RWPE2 (cell line): ENCODE measurements around the gene RECQL5.

Experiments
- ATAC-seq: fragments of 200-7000 bp; cut with Tn5 transposase; 3 replicates; pipeline ENCODE4 v1.9.1; 2021; ENCODE audit warnings: low read depth
- DNase-seq: peaks from one replicate; pipeline ENCODE4 v3.0.0-alpha.2; 2020; ENCODE audit warnings: low spot score
- H3K27ac ChIP-seq: fragments of 450-650 bp; 2 replicates; pipeline ENCODE4 v1.5.1; 2017; ENCODE audit warnings: mild to moderate bottlenecking; ENCODE audit not compliant: poor library complexity, severe bottlenecking
- H3K27me3 ChIP-seq: fragments of 250-450 bp; sonication (Bioruptor Pico); 2 replicates; pipeline ENCODE4 v1.5.1; 2021; ENCODE audit warnings: mild to moderate bottlenecking, moderate library complexity; ENCODE audit not compliant: insufficient read depth, poor library complexity, severe bottlenecking
- H3K36me3 ChIP-seq: fragments of 250-450 bp; sonication (Bioruptor Pico); 2 replicates; pipeline ENCODE4 v1.5.1; 2020; ENCODE audit warnings: low read depth, mild to moderate bottlenecking, moderate library complexity
- H3K4me1 ChIP-seq: fragments of 250-450 bp; sonication (Bioruptor Pico); 2 replicates; pipeline ENCODE4 v1.5.1; 2021; ENCODE audit warnings: mild to moderate bottlenecking, moderate library complexity; ENCODE audit not compliant: insufficient read depth, poor library complexity, severe bottlenecking
- H3K4me3 ChIP-seq: fragments of 250-450 bp; sonication (Bioruptor Pico); 2 replicates; pipeline ENCODE4 v1.5.1; 2021; ENCODE audit warnings: mild to moderate bottlenecking, moderate library complexity; ENCODE audit not compliant: severe bottlenecking
- H3K9me3 ChIP-seq: fragments of 250-450 bp; sonication (Bioruptor Pico); 2 replicates; pipeline ENCODE4 v1.5.1; 2021; ENCODE audit warnings: mild to moderate bottlenecking, moderate library complexity; ENCODE audit not compliant: severe bottlenecking
- CTCF ChIP-seq: fragments of 450-650 bp; IDR thresholded peaks from one replicate; pipeline ENCODE4 v1.5.1; 2017; ENCODE audit warnings: mild to moderate bottlenecking, moderate library complexity; ENCODE audit not compliant: poor library complexity, severe bottlenecking

The RECQL5 gene

GRCh38 chr17:75632428-75632827 lies 34.5 kb downstream of the RECQL5 start:
- H3K4me3 ChIP-seq, result no peak overlapping the region
- H3K27me3 ChIP-seq, result no peaks in the 10 kb centered on the region
- no peak for DNase-seq
- H3K27ac ChIP-seq, result no peak overlapping the region
- no peak for TF ChIP-seq CTCF
- ATAC-seq, result no peak
- peaks cover 3% of the 10 kb centered on the region for H3K4me1 ChIP-seq
- H3K9me3 ChIP-seq, result no peaks in the 10 kb centered on the region
- H3K36me3 ChIP-seq, result peaks cover 13% of the 10 kb centered on the region; the same call in 1 of the 2 replicates

GRCh38 chr17:75631353-75631752 lies 35.6 kb downstream of the RECQL5 start:
- Histone ChIP-seq H3K27ac (no peak overlapping the region), H3K36me3 (peaks cover 18% of the 10 kb centered on the region; the same call in 1 of the 2 replicates), H3K4me1 (peaks cover 3% of the 10 kb centered on the region), H3K27me3 (no peaks in the 10 kb centered on the region), H3K9me3 (no peaks in the 10 kb centered on the region), H3K4me3 (no peak overlapping the region)
- TF ChIP-seq CTCF, result no peak
- DNase-seq (no peak), ATAC-seq (no peak)

GRCh38 chr17:75630071-75630917 lies 36.7 kb downstream of the RECQL5 start:
- Histone ChIP-seq H3K4me1 (peaks cover 3% of the 10 kb centered on the region), H3K27me3 (no peaks in the 10 kb centered on the region), H3K9me3 (no peaks in the 10 kb centered on the region), H3K27ac (no peak overlapping the region), H3K36me3 (peaks cover 18% of the 10 kb centered on the region; the same call in 1 of the 2 replicates), H3K4me3 (no peak overlapping the region)
- TF ChIP-seq CTCF, result no peak
- DNase-seq (no peak), ATAC-seq (no peak)

- Histone ChIP-seq H3K27ac (no peak overlapping the region), H3K36me3 (peaks cover 18% of the 10 kb centered on the region; the same call in 1 of the 2 replicates), H3K4me3 (no peak overlapping the region), H3K9me3 (no peaks in the 10 kb centered on the region), H3K27me3 (no peaks in the 10 kb centered on the region), H3K4me1 (peaks cover 3% of the 10 kb centered on the region)
- ATAC-seq (no peak), DNase-seq (no peak)
- no peak for TF ChIP-seq CTCF
Measured at GRCh38 chr17:75629157-75629556, 37.8 kb downstream of the RECQL5 start.

- no peak for DNase-seq
- Histone ChIP-seq H3K36me3 (peaks cover 18% of the 10 kb centered on the region; the same call in 1 of the 2 replicates), H3K9me3 (no peaks in the 10 kb centered on the region), H3K4me1 (peaks cover under 1% of the 10 kb centered on the region), H3K27ac (no peak overlapping the region), H3K27me3 (no peaks in the 10 kb centered on the region), H3K4me3 (no peak overlapping the region)
- TF ChIP-seq CTCF, result no peak
- ATAC-seq, result no peak
Measured at GRCh38 chr17:75628425-75628824, 38.5 kb downstream of the RECQL5 start.
